HG03039 (cell line): ENCODE data around the gene MBNL2.

ENCODE experiments used
- ATAC-seq: cut with Tn5 transposase; IDR thresholded peaks from one replicate; pipeline ENCODE4 v1.9.1; 2021; ENCODE audit warnings: mild to moderate bottlenecking, moderate library complexity; ENCODE audit not compliant: unreplicated experiment

Gene MBNL2

DNA sequence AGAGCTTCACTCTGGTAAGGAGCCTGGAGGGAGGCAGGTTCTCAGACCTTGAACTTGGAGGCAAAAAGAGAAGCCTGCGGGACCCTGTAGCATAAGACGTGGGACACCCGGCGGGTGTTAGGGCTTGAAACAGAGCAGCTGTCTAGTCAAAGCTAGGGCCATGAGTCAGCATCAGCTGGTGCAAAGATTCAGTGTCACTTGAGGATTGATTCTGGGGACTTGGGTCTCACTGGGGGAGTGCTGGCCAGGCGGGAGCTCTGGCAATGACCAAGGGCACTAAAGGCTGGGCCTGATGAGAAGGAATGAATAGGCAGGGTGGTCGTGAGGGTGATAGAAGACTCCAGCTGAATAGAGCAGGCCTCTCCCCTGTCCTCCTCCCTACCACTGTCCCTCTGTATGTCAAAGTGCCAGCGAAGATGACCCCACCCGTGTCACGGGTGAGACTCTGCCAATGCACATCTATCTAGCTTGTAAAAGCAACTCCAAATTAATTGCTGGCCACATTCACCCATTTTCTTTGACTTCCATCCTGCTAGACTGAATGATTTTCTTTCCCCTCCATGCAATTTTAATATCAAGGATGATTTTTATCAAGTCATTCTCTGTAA, 97.1 kb downstream of the MBNL2 start:
- no peak for ATAC-seq

DNA sequence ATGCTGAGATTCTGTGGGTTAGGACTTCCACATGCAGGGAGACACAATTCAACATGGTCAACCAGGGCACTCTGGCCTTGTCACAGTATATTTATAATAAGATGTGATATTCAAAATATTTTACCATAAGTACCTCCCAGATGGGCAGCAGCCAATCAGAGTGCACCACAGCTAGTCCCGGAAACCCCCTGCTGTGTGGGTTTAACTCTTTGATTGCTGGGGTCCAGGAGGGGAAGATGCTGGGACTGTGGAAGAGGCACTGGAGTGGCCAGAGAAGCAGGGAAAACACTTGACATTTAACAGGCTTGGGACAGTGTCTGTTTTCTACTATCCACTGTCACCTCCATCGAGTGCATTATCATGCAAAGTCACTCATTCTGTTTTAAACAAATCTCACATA, 99.0 kb downstream of the MBNL2 start:
- no peak for ATAC-seq

DNA sequence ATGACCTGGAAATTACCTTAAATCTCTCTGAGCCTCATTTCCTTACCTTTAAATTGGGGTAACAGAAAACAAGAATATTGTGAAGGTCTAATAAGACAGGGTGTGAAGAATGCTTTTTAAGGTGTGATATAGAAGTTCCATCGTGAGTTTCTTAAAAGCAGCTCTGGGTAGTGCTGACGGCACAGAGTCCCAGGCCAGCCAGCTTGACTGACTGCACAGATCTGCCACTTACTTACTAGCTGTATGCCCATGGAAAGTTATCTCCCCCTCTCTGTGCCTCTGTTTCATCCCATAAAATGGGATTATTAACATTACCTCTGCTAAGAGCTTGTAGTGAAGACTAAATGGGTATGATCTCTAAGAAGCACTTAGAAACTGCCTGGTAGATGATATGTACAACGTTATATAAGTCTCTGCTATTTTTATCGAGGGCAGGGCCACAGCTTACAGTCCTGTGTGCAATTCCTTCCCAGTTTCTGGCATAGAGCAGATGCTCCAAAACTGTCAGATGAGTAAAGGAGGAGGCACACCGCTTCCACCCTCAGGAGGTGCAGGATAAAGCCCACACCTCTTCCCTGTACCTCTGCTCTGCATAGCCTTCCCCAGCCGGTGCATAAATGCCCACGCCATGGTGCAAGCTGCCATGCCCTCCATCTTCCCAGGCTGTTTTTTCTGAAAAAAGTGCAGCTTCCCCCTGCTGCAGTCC, 99.6 kb downstream of the MBNL2 start:
- no peak for ATAC-seq

DNA sequence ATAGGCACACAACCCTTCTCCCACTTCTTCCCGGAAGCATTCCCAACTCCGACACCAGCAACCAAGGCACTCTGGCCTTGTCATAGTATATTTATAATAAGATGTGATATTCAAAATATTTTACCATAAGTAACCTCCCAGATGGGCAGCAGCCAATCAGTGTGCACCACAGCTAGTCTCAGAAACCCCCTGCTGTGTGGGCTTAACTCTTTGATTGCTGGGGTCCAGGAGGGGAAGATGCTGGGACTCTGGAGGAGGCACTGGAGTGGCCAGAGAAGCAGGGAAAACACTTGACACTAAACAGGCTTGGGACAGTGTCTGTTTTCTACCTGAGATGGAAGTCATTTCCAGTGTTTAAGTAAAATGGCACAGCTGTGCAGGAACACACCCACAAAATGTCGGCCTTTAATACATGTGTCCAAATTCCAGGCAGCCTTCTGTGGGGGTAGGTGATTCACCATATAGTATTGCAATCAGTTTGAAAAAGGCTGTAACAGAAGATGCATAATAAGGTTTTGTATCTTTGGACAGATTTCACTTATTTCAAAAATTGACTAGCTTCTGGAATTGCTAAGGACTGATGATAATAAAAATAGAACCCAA, 100.7 kb downstream of the MBNL2 start:
- no peak for ATAC-seq

DNA sequence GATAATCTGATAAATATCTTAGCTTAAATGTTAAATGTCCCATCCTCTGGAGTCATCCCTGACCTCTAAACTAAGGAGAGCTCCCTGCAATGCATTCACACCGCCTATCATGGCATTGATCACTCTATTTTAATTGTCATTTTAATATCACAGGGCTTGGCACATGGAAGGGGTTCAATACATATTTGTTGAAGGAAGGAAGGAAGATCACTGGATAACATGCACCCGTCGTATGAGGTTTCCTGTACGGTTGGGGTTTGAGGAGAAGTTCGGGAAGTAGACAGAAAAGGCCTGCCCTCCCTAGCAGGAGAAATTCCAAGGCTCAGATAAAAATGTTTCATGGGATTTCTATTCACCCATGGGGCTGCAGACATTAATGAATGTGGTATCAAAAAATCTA, 102.0 kb downstream of the MBNL2 start:
- no peak for ATAC-seq

DNA sequence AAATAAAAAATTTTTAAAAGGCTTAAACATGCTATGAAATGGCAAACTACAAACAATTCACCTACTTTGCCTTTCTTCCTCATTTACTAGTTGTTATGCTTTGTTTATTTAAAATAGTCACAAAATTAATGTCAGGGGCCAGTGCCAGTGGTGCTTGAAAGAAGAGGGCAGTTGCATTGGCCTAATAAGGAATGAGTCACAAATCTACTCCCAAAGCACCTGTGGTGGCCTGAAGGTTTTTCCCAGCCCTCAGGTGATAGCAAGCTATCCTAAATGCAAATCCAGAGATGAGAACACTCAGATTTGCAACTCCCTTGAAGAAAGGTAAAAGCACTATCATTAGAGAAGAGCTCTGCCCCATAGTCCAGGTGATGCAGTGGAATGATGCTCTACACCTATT, 103.6 kb downstream of the MBNL2 start:
- no peak for ATAC-seq

DNA sequence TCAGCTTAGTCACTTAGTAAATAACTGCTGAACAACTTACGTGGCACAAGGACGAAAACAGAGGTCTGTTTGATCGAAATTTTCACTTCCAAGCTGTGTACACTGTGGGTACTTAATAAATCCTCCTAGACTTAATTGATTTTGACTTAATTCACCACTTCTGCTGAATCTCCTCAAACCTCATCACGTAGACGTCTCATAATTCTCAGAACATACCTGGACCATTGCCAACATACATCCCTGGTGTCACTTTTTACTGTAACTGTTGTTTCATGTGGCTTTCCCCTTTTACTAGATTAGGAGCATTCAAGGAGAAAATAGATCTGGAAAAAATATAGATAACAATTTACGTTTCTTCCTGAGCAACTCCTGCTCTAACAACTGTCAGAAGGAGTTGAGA, 105.0 kb downstream of the MBNL2 start:
- no peak for ATAC-seq

DNA sequence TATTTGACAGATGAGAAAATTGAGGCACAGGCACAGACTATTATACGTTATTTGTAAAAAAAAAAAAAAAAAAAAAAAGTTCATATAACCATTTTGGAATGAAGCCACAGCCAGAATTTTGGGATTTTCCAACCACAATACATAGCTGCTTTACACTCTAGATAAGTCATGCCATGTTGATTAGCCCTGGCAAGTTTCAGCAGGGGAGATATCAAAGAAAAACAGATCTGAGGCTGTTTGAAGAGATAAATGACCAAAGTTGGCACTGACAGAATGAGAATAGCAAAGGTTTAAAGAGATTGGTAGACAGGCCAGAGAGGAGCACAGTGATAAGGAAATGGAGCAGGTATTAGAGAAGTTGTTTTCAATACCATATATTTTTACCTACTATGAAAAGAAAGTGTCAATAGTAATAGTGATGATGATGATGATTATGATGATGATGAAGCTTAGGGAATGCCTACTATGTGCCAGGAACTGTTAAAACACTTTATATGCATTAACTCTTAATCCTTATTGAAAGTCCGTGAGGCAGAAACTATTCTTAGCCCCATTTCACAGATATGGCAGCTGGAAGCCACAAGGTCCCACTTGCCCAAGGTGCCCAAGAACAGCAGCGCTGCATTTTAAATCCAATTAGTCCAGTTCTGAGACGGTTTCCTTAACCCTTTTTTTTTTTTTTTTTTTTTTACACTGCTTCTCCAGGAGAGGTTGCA, 105.5 kb downstream of the MBNL2 start:
- ATAC-seq, result no peak

DNA sequence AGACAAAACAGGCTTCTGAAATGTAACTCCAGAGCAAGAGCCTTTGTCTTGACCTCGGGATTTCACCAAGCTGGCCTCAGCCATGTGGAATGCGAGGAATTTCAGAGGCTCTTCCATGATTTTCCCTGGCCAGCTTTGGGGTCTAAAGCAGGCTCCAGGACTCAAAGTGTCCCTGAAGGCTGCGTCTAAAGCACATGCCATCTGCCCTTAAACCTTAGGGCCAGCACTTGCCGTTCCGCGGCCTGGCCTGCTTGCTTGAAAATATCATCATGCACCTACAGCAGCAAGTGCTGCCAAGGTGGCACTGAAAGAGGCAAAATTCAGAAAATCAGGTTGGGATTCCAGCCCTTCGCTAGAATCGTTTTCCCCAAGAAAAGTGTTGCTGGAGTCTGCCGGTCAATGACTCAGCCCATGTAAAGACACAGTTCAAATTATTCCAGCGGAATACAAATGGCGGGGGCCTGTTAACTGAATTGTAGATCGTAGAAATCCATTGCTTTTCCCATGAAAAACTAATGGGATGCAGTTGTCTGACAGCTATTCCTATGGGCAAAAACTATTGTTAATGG, 106.2 kb downstream of the MBNL2 start:
- ATAC-seq, result no peak

DNA sequence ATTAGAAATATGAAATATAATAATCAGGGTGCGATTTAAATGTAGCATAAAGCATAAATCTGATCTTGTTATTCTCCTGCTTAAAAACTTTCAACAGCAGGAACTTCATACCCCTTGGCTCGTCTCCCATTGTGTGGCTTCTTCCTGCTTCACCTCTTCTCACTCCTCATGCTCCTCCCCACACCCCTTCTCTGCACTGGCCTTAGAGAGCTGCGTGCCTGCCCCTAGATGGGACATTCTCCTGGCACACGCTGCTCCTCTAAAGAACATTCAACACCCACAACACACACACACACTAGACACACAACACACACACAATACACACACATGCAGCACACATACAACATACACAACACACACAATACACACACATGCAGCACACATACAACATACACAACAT, 107.2 kb downstream of the MBNL2 start:
- no peak for ATAC-seq

DNA sequence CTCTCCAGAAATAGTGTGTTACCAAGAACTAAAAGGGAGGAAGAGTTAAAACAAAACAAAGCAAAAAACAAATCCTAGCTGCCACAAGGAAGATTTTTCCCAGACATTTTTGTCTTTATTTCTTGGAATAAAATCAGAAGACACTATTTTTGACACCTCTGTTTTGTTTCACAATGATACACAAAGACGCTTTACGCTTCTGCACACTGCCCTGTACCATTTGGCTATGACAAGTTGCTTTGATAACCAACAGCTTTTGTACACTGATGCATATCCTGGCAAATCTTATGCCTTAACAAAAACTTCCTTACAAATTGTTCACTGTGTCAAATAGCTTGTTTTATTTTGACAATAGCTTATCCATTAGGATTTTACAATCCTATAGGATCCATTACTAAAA, 108.3 kb downstream of the MBNL2 start:
- no peak for ATAC-seq

DNA sequence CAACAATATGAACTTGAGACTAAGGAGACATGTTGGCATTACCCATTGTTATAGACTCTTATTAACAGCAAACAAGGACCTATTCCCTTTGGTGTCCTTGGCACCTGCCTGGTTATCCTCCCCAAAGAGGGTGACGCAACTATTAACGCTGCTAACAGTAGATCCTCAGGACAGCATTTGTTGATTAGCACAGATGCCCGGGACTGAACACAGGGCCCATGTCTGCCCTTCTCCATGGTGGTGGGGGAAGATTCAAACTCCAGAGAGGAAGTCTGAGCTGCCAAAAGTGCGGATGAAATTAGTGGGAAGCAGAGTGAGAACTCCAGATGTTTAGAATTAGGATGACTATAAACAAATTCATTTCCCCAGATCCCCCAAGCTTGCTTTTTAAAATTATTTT, 110.6 kb downstream of the MBNL2 start:
- no peak for ATAC-seq

DNA sequence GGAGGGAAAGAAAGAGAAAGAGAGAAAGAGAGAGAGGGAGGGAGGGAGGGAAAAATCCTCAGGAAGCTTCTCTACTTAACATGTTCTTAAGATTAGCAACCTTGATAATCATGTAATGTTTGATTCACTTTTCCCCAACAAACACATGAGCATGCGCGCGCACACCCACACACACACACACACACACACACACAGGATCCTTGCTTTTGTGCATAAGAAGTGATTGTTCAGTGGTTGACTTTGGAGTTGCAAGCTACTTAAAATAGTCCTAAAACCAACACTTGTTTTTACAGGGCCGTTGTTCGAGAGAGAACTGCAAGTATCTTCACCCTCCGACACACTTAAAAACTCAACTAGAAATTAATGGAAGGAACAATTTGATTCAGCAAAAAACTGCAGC, 111.8 kb downstream of the MBNL2 start:
- no peak for ATAC-seq

DNA sequence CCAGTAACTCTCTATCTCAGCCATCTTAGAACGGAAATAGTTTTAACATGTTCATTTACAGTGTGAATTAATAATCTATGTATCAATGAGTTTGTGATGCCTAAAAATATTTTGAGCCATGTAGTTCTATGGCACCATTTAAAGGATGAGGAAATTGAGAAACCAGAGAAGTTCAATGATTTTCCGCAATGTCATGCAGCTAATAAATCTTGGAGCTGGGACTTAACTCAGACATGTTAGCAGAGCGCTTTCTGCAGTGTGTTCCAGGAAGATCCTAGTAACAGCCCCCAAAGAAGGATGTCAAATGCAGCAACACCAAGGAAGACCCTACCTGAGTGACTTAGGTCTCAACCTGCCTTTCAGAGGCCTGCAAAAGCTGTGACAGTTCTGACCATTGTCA, 112.6 kb downstream of the MBNL2 start:
- no peak for ATAC-seq

DNA sequence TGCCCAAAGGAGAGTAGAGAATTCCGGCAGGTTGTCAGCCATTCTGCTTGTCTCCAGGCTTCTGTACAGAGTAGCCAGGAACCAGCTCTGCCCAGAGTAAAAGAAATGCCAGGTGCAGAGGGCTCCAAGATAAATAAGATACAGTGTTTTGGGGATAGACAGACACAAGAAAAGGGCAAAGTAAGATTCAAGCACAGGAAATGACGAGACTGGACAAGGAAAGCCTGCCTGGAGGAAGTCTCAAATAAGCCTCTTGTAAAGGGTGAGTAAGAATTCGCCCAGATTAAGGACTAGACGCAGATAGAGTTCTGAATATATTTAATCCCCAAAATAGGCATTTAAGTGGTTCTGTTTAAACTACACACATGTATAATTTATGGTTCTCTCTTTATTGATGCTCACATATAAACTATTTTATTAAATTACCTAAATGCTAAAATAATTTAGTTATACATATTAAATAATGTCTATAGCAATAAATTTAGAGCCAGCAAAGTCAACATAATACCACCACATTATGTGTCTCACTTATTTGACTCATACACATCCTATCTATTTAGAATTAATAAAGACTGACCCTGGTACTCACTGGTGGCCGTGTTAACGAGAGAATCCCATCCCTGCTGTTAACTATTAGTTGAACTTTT, 113.5 kb downstream of the MBNL2 start:
- no peak for ATAC-seq

DNA sequence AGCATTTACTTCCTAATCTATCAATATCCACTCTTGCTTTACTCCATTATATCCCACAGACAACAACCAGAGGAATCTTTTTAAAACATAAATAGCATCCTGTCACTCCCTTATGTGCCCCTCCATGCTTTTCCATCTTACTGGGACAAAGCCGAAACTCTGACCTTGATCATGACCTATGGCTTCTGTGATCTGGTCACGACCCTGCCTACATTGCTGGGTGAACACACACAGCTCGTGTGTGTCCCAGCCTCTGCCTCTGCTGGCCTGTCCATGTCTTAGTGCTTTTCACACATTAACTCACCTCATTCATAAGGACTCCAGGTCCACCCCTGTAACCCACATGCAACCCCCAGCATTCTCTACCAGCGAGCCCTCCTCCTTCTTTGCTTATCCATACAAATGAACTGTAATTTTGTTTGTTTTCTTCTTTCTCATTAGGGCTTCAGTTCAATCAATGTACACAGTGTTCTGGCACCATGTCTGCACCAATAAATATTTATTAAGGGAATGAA, 115.9 kb downstream of the MBNL2 start:
- ATAC-seq, result no peak

DNA sequence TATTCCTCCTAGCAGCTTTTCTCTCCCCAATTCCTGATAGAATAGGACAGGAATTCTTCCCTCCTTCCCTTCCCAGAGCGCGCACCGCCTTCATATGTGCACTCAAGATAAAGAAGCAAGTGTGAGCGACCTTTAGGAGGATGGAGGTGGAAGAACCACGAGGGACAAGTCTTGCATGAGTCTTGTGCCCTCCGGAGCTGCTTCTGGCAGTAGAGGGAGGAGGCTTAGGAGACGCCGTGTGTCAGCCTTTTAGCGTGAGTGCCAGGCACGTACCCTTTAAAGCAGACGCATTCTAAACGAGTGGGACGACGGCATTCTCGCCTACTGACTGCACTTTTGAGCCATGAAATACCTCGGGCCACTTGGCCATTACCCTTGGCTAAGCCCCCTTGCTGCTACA, 116.4 kb downstream of the MBNL2 start:
- ATAC-seq, result no peak

DNA sequence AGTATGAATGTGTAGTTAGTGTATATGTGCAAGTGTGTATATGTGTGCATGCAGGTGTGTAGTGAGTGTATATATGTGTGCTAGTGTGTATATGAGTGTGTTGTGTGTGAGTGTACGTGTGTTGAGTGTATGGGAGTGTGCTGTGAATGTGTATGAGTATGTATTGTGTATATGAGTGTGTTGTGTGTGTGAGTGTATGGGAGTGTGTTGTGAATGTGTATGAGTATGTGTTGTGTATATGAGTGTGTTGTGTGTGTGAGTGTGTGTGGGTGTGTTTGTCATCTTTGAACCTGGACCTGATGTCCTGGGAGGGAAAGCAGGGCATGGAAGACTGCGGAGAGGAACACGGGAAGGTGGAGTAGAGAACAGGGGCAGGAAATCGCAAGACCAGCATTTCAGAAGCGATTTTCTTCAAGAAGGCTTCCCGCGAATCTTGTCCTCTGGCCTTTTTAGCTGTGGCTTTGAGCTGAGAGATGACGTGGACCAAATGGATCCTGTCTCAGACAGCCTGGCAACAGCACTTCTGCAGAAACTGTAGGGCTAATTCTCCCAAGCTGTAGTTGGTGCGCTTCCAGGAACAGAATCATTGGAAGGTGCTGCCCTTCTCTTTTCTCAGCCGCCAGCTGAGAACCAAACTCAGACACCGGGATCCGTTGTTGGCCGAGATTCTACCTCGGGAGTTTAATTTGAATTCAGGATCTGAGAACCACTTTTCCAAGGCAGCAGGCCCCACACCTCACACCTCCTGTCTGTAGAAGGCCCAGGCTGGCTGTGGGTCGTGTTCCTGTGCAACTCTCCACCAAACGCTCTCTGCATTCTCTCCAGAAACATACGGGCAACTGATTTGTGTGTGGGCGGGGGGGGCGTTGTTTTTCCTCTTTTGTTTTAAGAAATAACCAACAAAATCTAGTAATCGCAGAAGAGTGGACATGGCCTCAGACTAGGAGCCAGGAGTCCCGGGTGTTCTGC, 117.2 kb downstream of the MBNL2 start:
- no peak for ATAC-seq

DNA sequence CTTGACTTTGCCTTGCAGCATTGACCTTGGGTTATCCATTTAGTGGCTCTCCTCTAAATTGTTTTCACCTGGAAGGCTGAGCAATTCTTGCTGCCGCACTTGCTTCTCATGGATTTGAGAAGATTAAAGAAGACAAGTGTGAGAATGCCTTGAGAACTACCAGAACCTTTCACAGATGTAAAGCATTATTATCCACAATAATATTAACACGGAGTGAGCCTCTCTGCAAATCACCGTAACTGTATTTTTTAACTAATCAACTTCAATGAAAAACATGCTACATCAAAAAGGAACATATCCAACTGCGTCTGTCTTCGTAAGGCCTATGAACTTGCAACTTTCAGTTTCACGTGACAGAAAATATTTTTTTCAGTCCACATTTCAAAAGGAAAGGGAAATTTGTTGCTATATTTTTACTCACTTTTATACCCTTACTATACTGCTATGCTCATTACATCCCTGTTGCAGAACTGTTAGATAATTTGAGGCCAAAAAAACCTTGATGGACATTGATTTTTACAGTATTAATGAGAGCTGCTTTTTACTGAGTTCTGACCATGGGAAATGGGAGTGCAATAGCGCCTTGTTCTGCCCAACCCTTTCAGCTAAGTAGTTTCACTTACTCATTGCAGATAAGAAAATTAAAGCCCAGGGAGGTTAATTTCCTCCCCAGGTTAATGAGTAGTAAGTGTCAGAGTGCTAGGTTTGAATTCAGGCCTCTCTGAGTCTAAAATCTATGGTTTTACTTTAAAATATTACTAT, 118.0 kb downstream of the MBNL2 start:
- no peak for ATAC-seq
